ENCODE data around the gene WASHC3. TPM values are rescaled to one million over a fixed set of nuclear protein-coding genes. Genes with fewer than 3 reads are reported as not detected.

Gene WASHC3
- total RNA-seq, 4 donors from 2014 or later: 36.3 to 60.8 (median 51.1) TPM

- H3K27me3 ChIP-seq: no peaks in the 10 kb centered on the region
- H3K36me3 ChIP-seq: peaks cover 0 to 99% (median 8%) of the 10 kb centered on the region in 3 donors
- no peak for DNase-seq
- intact Hi-C loops (cut with DNase I): no loop called here
- no peaks in the 10 kb centered on the region for H3K4me1 ChIP-seq
- no peak for TF ChIP-seq CTCF (IDR thresholded peaks at IDR 0.05)
- no peak for TF ChIP-seq POLR2A (IDR thresholded peaks at IDR 0.05)
- no peak overlapping the region for H3K4me3 ChIP-seq
- H3K27ac ChIP-seq: no peak overlapping the region
- H3K9me3 ChIP-seq: no peaks in the 10 kb centered on the region
- WGBS, 2 donors: 33 to 57% methylated on average over 1 of the region's 1 CpG
These were observed 10.9 kb downstream of the WASHC3 start for GRCh38 chr12:102050660-102051430.

- H3K4me3 ChIP-seq: no peak overlapping the region
- 65 to 71% methylated on average over 1 of the region's 1 CpG for WGBS, 2 donors
These were observed 17.9 kb downstream of the WASHC3 start for GRCh38 chr12:102043928-102044327.

GRCh38 chr12:102033991-102034745 lies 27.6 kb downstream of the WASHC3 start:
- 60 to 61% methylated on average over 3 of the region's 3 CpGs for WGBS, 2 donors
- DNase-seq: no peak

More at GRCh38 chr12:102043928-102044327, 17.9 kb downstream of the WASHC3 start:
- H3K27me3 ChIP-seq: no peaks in the 10 kb centered on the region
- no peak for TF ChIP-seq POLR2A (IDR thresholded peaks at IDR 0.05)
- TF ChIP-seq CTCF (IDR thresholded peaks at IDR 0.05): no peak
- intact Hi-C loops (cut with DNase I): no loop called here
- no peaks in the 10 kb centered on the region for H3K9me3 ChIP-seq
- DNase-seq: no peak
- no peak overlapping the region for H3K27ac ChIP-seq
- no peaks in the 10 kb centered on the region for H3K4me1 ChIP-seq
- peaks cover 0 to 99% (median 5%) of the 10 kb centered on the region in 3 donors for H3K36me3 ChIP-seq

GRCh38 chr12:102031852-102032251 lies 29.9 kb downstream of the WASHC3 start:
- Histone ChIP-seq H3K36me3 (peaks cover 0 to 59% (median 0%) of the 10 kb centered on the region in 3 donors), H3K4me1 (no peaks in the 10 kb centered on the region), H3K4me3 (no peak overlapping the region), H3K27ac (no peak overlapping the region), H3K9me3 (no peaks in the 10 kb centered on the region), H3K27me3 (no peaks in the 10 kb centered on the region)
- no peak for TF ChIP-seq CTCF (IDR thresholded peaks at IDR 0.05)
- TF ChIP-seq POLR2A (IDR thresholded peaks at IDR 0.05): no peak
- intact Hi-C loops (cut with DNase I): no loop called here
- DNase-seq: no peak

More at GRCh38 chr12:102033991-102034745, 27.6 kb downstream of the WASHC3 start:
- H3K27ac ChIP-seq: no peak overlapping the region
- intact Hi-C loops (cut with DNase I): no loop called here
- no peak overlapping the region for H3K4me3 ChIP-seq
- no peaks in the 10 kb centered on the region for H3K9me3 ChIP-seq
- no peak for TF ChIP-seq CTCF (IDR thresholded peaks at IDR 0.05)
- peaks cover 0 to 79% (median 0%) of the 10 kb centered on the region in 3 donors for H3K36me3 ChIP-seq
- no peaks in the 10 kb centered on the region for H3K4me1 ChIP-seq
- H3K27me3 ChIP-seq: no peaks in the 10 kb centered on the region

GRCh38 chr12:102029141-102029540 lies 32.6 kb downstream of the WASHC3 start:
- peaks cover 0 to 3% (median 0%) of the 10 kb centered on the region in 3 donors for H3K4me1 ChIP-seq
- peaks cover 0 to 43% (median 0%) of the 10 kb centered on the region in 3 donors for H3K36me3 ChIP-seq
- DNase-seq: no peak
- no peaks in the 10 kb centered on the region for H3K27me3 ChIP-seq
- WGBS, 2 donors: 68 to 76% methylated on average over 4 of the region's 4 CpGs
- intact Hi-C loops (cut with DNase I): no loop called here
- no peak overlapping the region for H3K27ac ChIP-seq
- TF ChIP-seq POLR2A (IDR thresholded peaks at IDR 0.05) (no peak), CTCF (IDR thresholded peaks at IDR 0.05) (no peak)
- H3K4me3 ChIP-seq: no peak overlapping the region
- no peaks in the 10 kb centered on the region for H3K9me3 ChIP-seq
